ENCODE results near the gene LRIG3.

- TF ChIP-seq, protein P1, sequence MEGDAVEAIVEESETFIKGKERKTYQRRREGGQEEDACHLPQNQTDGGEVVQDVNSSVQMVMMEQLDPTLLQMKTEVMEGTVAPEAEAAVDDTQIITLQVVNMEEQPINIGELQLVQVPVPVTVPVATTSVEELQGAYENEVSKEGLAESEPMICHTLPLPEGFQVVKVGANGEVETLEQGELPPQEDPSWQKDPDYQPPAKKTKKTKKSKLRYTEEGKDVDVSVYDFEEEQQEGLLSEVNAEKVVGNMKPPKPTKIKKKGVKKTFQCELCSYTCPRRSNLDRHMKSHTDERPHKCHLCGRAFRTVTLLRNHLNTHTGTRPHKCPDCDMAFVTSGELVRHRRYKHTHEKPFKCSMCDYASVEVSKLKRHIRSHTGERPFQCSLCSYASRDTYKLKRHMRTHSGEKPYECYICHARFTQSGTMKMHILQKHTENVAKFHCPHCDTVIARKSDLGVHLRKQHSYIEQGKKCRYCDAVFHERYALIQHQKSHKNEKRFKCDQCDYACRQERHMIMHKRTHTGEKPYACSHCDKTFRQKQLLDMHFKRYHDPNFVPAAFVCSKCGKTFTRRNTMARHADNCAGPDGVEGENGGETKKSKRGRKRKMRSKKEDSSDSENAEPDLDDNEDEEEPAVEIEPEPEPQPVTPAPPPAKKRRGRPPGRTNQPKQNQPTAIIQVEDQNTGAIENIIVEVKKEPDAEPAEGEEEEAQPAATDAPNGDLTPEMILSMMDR (IDR thresholded peaks at IDR 0.05) = no peak
- TF ChIP-seq POLR2A (IDR thresholded peaks at IDR 0.05) = no peak
These were observed 43.0 kb downstream of the LRIG3 start for GRCh38 chr12:58877243-58877743.
